ENCODE data around the gene FAM107B. TPM values are rescaled to one million over a fixed set of nuclear protein-coding genes. Genes with fewer than 3 reads are reported as not detected.
"Not testable (repeated sequence)": the region's sequence is repeated elsewhere in the genome, so short reads cannot be mapped to it uniquely, and the experiment has no call there.

The FAM107B gene
- total and polyA plus RNA-seq, 8 donors, result 22.6 to 105 (median 54.5) TPM

- H3K9me3 ChIP-seq, result no peaks in the 10 kb centered on the region
- H3K27me3 ChIP-seq, result no peaks in the 10 kb centered on the region
- H3K4me3 ChIP-seq, result no peak overlapping the region
- TF ChIP-seq, protein P1, sequence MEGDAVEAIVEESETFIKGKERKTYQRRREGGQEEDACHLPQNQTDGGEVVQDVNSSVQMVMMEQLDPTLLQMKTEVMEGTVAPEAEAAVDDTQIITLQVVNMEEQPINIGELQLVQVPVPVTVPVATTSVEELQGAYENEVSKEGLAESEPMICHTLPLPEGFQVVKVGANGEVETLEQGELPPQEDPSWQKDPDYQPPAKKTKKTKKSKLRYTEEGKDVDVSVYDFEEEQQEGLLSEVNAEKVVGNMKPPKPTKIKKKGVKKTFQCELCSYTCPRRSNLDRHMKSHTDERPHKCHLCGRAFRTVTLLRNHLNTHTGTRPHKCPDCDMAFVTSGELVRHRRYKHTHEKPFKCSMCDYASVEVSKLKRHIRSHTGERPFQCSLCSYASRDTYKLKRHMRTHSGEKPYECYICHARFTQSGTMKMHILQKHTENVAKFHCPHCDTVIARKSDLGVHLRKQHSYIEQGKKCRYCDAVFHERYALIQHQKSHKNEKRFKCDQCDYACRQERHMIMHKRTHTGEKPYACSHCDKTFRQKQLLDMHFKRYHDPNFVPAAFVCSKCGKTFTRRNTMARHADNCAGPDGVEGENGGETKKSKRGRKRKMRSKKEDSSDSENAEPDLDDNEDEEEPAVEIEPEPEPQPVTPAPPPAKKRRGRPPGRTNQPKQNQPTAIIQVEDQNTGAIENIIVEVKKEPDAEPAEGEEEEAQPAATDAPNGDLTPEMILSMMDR (IDR thresholded peaks at IDR 0.05), result no peak
- no peak for FAIRE-seq
- WGBS, 2 donors, result 94 to 95% methylated on average over 5 of the region's 5 CpGs
- no peak overlapping the region for H3K27ac ChIP-seq
- peaks cover 4 to 9% (median 8%) of the 10 kb centered on the region in 3 donors for H3K4me1 ChIP-seq
- DNase-seq, result no peak
- intact Hi-C loops (cut with DNase I), result loop anchor here in 1 of 3 donors (10.0 kb wide), 2 partner anchors 276 to 316 kb away; no protein-coding TSS in a partner anchor
- ATAC-seq, result no peak
- H3K36me3 ChIP-seq, result no peaks in the 10 kb centered on the region
Measured at GRCh38 chr10:14820775-14821154, 46.1 kb upstream of the FAM107B start.

GRCh38 chr10:14820010-14820774 lies 45.5 kb upstream of the FAM107B start:
- peak in 1 of 4 donors; percentile 46 for ATAC-seq
- H3K9me3 ChIP-seq, result no peaks in the 10 kb centered on the region
- no peaks in the 10 kb centered on the region for H3K36me3 ChIP-seq
- H3K4me3 ChIP-seq, result no peak overlapping the region
- H3K4me1 ChIP-seq, result peaks cover 4 to 9% (median 8%) of the 10 kb centered on the region in 3 donors
- DNase-seq, result no peak
- intact Hi-C loops (cut with DNase I), result loop anchor here in 1 of 3 donors (10.0 kb wide), 2 partner anchors 275 to 315 kb away; no protein-coding TSS in a partner anchor
- TF ChIP-seq, protein P1 (IDR thresholded peaks at IDR 0.05), result no peak
- no peaks in the 10 kb centered on the region for H3K27me3 ChIP-seq
- no peak for FAIRE-seq
- H3K27ac ChIP-seq, result no peak overlapping the region
- 94 to 96% methylated on average over 10 of the region's 10 CpGs for WGBS, 2 donors

- ATAC-seq; H3K27me3 ChIP-seq; H3K27ac ChIP-seq; intact Hi-C loops (cut with DNase I); H3K4me3 ChIP-seq; H3K9me3 ChIP-seq; FAIRE-seq; H3K4me1 ChIP-seq; DNase-seq; H3K36me3 ChIP-seq: not testable (repeated sequence)
- 96 to 97% methylated on average over 7 of the region's 7 CpGs for WGBS, 2 donors
Measured at GRCh38 chr10:14816717-14817116, 42.0 kb upstream of the FAM107B start.

DNA sequence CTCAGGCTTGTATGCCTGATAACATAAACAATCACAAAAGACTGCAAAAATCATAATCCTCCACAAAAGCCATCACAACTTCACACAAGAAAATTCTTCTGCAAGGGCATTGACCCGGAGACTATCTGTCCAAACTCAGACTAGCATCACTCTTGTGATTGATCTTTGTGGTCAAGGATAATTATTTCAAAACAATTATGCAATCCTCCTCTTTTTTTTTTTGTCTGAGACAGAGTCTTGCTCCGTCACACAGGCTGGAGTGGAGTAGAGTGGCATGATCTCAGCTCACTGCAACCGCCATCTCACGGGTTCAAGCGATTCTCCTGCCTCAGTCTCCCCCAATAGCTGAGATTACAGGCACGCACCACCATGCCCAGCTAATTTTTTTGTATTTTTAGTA lies 41.0 kb upstream of the FAM107B start:
- 87 to 94% methylated on average over 6 of the region's 6 CpGs for WGBS, 2 donors
- no peak for DNase-seq
- Histone ChIP-seq H3K9me3 (no peaks in the 10 kb centered on the region), H3K36me3 (no peaks in the 10 kb centered on the region), H3K4me1 (no peaks in the 10 kb centered on the region), H3K27me3 (no peaks in the 10 kb centered on the region), H3K4me3 (no peak overlapping the region), H3K27ac (no peak overlapping the region)
- no peak for FAIRE-seq
- intact Hi-C loops (cut with DNase I), result no loop called here
- TF ChIP-seq, protein P1 (IDR thresholded peaks at IDR 0.05), result no peak
- no peak for ATAC-seq

DNA sequence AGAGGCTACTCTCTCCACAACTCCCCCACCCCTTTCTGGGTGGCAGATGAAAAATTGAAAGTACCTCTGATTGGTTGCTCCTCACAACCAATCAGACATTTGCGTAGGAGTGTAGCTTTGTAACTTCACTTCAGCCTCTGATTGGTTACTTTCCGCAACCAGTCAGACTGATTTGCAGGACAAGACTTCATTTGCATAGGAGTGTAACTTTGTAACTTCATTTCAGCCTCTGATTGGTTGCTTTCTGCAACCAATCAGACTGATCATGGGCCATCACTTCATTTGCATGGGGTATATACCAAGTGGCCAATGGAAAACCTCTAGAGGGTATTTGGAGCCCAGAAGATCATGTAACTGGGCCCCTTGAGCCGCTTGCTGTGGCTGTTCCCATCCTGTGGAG lies 37.6 kb upstream of the FAM107B start:
- H3K27ac ChIP-seq, result no peak overlapping the region
- FAIRE-seq (no peak), DNase-seq (no peak), ATAC-seq (no peak)
- no peaks in the 10 kb centered on the region for H3K27me3 ChIP-seq
- intact Hi-C loops (cut with DNase I), result no loop called here
- WGBS, 2 donors, result 98 to 100% methylated on average over 3 of the region's 3 CpGs
- no peaks in the 10 kb centered on the region for H3K9me3 ChIP-seq
- H3K4me1 ChIP-seq, result no peaks in the 10 kb centered on the region
- TF ChIP-seq, protein P1 (IDR thresholded peaks at IDR 0.05), result no peak
- H3K4me3 ChIP-seq, result no peak overlapping the region
- no peaks in the 10 kb centered on the region for H3K36me3 ChIP-seq

Data from pancreas (tissue), 10 donors.